Smooth muscle cell (in vitro differentiated cells): ENCODE data around the gene GAS2L3. TPM values are rescaled to one million over a fixed set of nuclear protein-coding genes. Genes with fewer than 3 reads are reported as not detected.
"Not testable (repeated sequence)": the region's sequence is repeated elsewhere in the genome, so short reads cannot be mapped to it uniquely, and the experiment has no call there.

Experiments
- DNase-seq: peaks from one replicate; lab custom pipeline; 2025; ENCODE audit not compliant: unreplicated experiment; lab: John Stamatoyannopoulos, UW
- H2AFZ ChIP-seq: fragments of 200-600 bp; sonication (generic); 2 replicates; pipeline ENCODE4 v1.6.0; 2016; ENCODE audit warnings: antibody characterized with exemption, low read depth, mild to moderate bottlenecking
- H3F3A ChIP-seq: fragments of 200-600 bp; sonication (generic); 2 replicates; pipeline ENCODE4 v1.6.0; 2017; ENCODE audit warnings: antibody characterized with exemption, low read depth
- H3K27ac ChIP-seq: fragments of 200-600 bp; sonication (generic); 2 replicates; pipeline ENCODE4 v1.5.1; 2016; ENCODE audit warnings: low read depth, mild to moderate bottlenecking
- H3K27me3 ChIP-seq: fragments of 200-600 bp; sonication (generic); 2 replicates; pipeline ENCODE4 v1.6.1; 2016; ENCODE audit warnings: low read depth, mild to moderate bottlenecking
- H3K36me3 ChIP-seq: fragments of 200-600 bp; sonication (generic); 2 replicates; pipeline ENCODE4 v1.5.1; 2016; ENCODE audit warnings: low read depth
- H3K4me1 ChIP-seq: fragments of 200-600 bp; sonication (generic); 2 replicates; pipeline ENCODE4 v1.5.1; 2016; ENCODE audit warnings: low read depth
- H3K4me2 ChIP-seq: fragments of 200-600 bp; sonication (generic); 2 replicates; pipeline ENCODE4 v1.6.0; 2016; ENCODE audit warnings: mild to moderate bottlenecking
- H3K4me3 ChIP-seq: fragments of 200-600 bp; sonication (generic); 2 replicates; pipeline ENCODE4 v1.5.1; 2016; ENCODE audit warnings: mild to moderate bottlenecking
- H3K79me2 ChIP-seq: fragments of 200-600 bp; sonication (generic); 2 replicates; pipeline ENCODE4 v1.6.0; 2016; ENCODE audit warnings: low read depth, mild to moderate bottlenecking
- H3K9ac ChIP-seq: fragments of 200-600 bp; sonication (generic); 2 replicates; pipeline ENCODE4 v1.6.0; 2016; ENCODE audit warnings: low read depth
- H3K9me3 ChIP-seq: fragments of 200-600 bp; sonication (generic); replicated peaks from 2 replicates; pipeline ENCODE4 v1.5.1; 2016; ENCODE audit warnings: low read depth
- H4K20me1 ChIP-seq: fragments of 200-600 bp; sonication (generic); 2 replicates; pipeline ENCODE4 v1.6.0; 2016; ENCODE audit warnings: low read depth
- CTCF ChIP-seq: fragments of 200-600 bp; sonication (generic); IDR thresholded peaks from 2 replicates; pipeline ENCODE4 v1.5.1; 2017; ENCODE audit warnings: borderline replicate concordance, mild to moderate bottlenecking, antibody characterized with exemption; ENCODE audit not compliant: insufficient read depth, poor library complexity, severe bottlenecking
- WGBS: methylation state at CpG from one replicate; pipeline ENCODE4 v1.1.7; 2016; ENCODE audit warnings: low lambda C conversion rate; 5-methylcytosine and 5-hydroxymethylcytosine counted together
- polyA plus RNA-seq: library from polyadenylated mRNA; unstranded; fragments of >200 nt; fragmentation: Nextera tagmentation; extraction: Ambion mirVana; gene quantifications from 2 replicates; pipeline ENCODE4 v1.2.1, GENCODE V29; 2016
- total RNA-seq: library from RNA; depleted of rRNA; stranded (reverse); fragments of >200 nt; gene quantifications from 2 replicates; pipeline ENCODE4 v1.2.3, GENCODE V29; 2014

The GAS2L3 gene
- total and polyA plus RNA-seq, 2 experiments from 2014 or later = 1.2 to 5.8 TPM

GRCh38 chr12:100591979-100592378, 18.5 kb downstream of the GAS2L3 start:
- H3K4me2 ChIP-seq = no peak overlapping the region
- TF ChIP-seq CTCF = no peak
- no peak overlapping the region for H3K9ac ChIP-seq
- no peaks in the 10 kb centered on the region for H3K27me3 ChIP-seq
- H3K9me3 ChIP-seq = no peaks in the 10 kb centered on the region
- H3K79me2 ChIP-seq = peaks cover 7% of the 10 kb centered on the region
- no peak for DNase-seq
- H3K36me3 ChIP-seq = no peaks in the 10 kb centered on the region
- no peak overlapping the region for H2AFZ ChIP-seq
- H4K20me1 ChIP-seq = no peaks in the 10 kb centered on the region
- no peaks in the 10 kb centered on the region for H3F3A ChIP-seq
- no peak overlapping the region for H3K4me3 ChIP-seq
- H3K27ac ChIP-seq = no peak overlapping the region
- no peaks in the 10 kb centered on the region for H3K4me1 ChIP-seq
- 81% methylated on average over 4 of the region's 4 CpGs for WGBS

GRCh38 chr12:100593490-100593889, 20.0 kb downstream of the GAS2L3 start:
- Histone ChIP-seq H4K20me1 (no peaks in the 10 kb centered on the region), H3K79me2 (peaks cover 5% of the 10 kb centered on the region), H3K4me2 (peak overlapping the region; percentile 41), H3K27me3 (no peaks in the 10 kb centered on the region), H3K9me3 (no peaks in the 10 kb centered on the region), H2AFZ (peak overlapping the region; percentile 63), H3K4me3 (peak overlapping the region; percentile 13), H3K9ac (no peak overlapping the region), H3K4me1 (no peaks in the 10 kb centered on the region), H3F3A (no peaks in the 10 kb centered on the region), H3K36me3 (no peaks in the 10 kb centered on the region), H3K27ac (peak overlapping the region; percentile 21)
- 76% methylated on average over 5 of the region's 5 CpGs for WGBS
- DNase-seq = no peak
- no peak for TF ChIP-seq CTCF

- Histone ChIP-seq H3K79me2 (no peaks in the 10 kb centered on the region), H3K9ac (no peak overlapping the region), H3K4me1 (no peaks in the 10 kb centered on the region), H3K4me3 (no peak overlapping the region), H4K20me1 (no peaks in the 10 kb centered on the region), H2AFZ (no peak overlapping the region), H3K9me3 (peaks cover 5% of the 10 kb centered on the region), H3F3A (no peaks in the 10 kb centered on the region), H3K27me3 (no peaks in the 10 kb centered on the region), H3K27ac (no peak overlapping the region), H3K4me2 (no peak overlapping the region), H3K36me3 (no peaks in the 10 kb centered on the region)
- WGBS = 100% methylated on average over 1 of the region's 1 CpG
- no peak for DNase-seq
- no peak for TF ChIP-seq CTCF
These were observed 28.1 kb downstream of the GAS2L3 start for GRCh38 chr12:100601626-100602025.

GRCh38 chr12:100602997-100603396, 29.5 kb downstream of the GAS2L3 start:
- DNase-seq, H3K36me3 ChIP-seq, H3F3A ChIP-seq, H3K4me2 ChIP-seq, H3K27ac ChIP-seq, H3K9me3 ChIP-seq, H2AFZ ChIP-seq, H3K9ac ChIP-seq, H3K27me3 ChIP-seq, H4K20me1 ChIP-seq, H3K79me2 ChIP-seq, H3K4me3 ChIP-seq, H3K4me1 ChIP-seq: not testable (repeated sequence)
- WGBS = 100% methylated on average over 1 of the region's 1 CpG
